Fibroblast of skin of right biceps (primary cell): Measurements from ENCODE around the gene CCDC82.

Experiments used
- DNase-seq: peaks from one replicate; pipeline ENCODE4 v3.0.0-alpha.2; 2013

Gene CCDC82

GRCh38 chr11:96328395-96329010 is 61.2 kb downstream of the CCDC82 start:
- peak; percentile 86 for DNase-seq

GRCh38 chr11:96326959-96327358 is 62.8 kb downstream of the CCDC82 start:
- DNase-seq = no peak

GRCh38 chr11:96324912-96325311 is 64.8 kb downstream of the CCDC82 start:
- DNase-seq = peak; percentile 93

GRCh38 chr11:96323642-96323985 is 66.1 kb downstream of the CCDC82 start:
- no peak for DNase-seq

- DNase-seq = no peak
Observed at GRCh38 chr11:96322775-96323641, 66.7 kb downstream of the CCDC82 start.

GRCh38 chr11:96321091-96321490 is 68.6 kb downstream of the CCDC82 start:
- DNase-seq = no peak

GRCh38 chr11:96319898-96320656 is 69.6 kb downstream of the CCDC82 start:
- DNase-seq = no peak

GRCh38 chr11:96318850-96319249 is 70.9 kb downstream of the CCDC82 start:
- DNase-seq = no peak

GRCh38 chr11:96318399-96318798 is 71.3 kb downstream of the CCDC82 start:
- DNase-seq = no peak

GRCh38 chr11:96317985-96318384 is 71.7 kb downstream of the CCDC82 start:
- DNase-seq = no peak

GRCh38 chr11:96317571-96317970 is 72.1 kb downstream of the CCDC82 start:
- DNase-seq = no peak

GRCh38 chr11:96316869-96317268 is 72.8 kb downstream of the CCDC82 start:
- no peak for DNase-seq

GRCh38 chr11:96315476-96315875 is 74.2 kb downstream of the CCDC82 start:
- no peak for DNase-seq

GRCh38 chr11:96314326-96315020 is 75.2 kb downstream of the CCDC82 start:
- DNase-seq = peak; percentile 77

GRCh38 chr11:96313163-96313562 is 76.5 kb downstream of the CCDC82 start:
- no peak for DNase-seq

- DNase-seq = peak; percentile 93
Observed at GRCh38 chr11:96311120-96311568, 78.6 kb downstream of the CCDC82 start.

GRCh38 chr11:96310236-96310635 is 79.5 kb downstream of the CCDC82 start:
- no peak for DNase-seq

GRCh38 chr11:96309643-96310017 is 80.1 kb downstream of the CCDC82 start:
- DNase-seq = no peak

- peak; percentile 55 for DNase-seq
Observed at GRCh38 chr11:96309016-96309642, 80.6 kb downstream of the CCDC82 start.

GRCh38 chr11:96307776-96308140 is 82.0 kb downstream of the CCDC82 start:
- DNase-seq = peak; percentile 97

- DNase-seq = peak; percentile 100
Observed at GRCh38 chr11:96306933-96307775, 82.6 kb downstream of the CCDC82 start.

- no peak for DNase-seq
Observed at GRCh38 chr11:96306600-96306932, 83.1 kb downstream of the CCDC82 start.
